HepG2 (cell line): ENCODE measurements around the gene TACO1. TPM values are rescaled to one million over a fixed set of nuclear protein-coding genes. Genes with fewer than 3 reads are reported as not detected.

Experiments used
- KDM5B ChIP-seq: sonication (generic); formaldehyde crosslinking; IDR thresholded peaks from 2 replicates; pipeline ENCODE4 v1.4.0; 2020; ENCODE audit warnings: missing genetic modification reagents, mild to moderate bottlenecking, borderline replicate concordance
- TOPORS ChIP-seq: sonication (generic); formaldehyde crosslinking; IDR thresholded peaks from 2 replicates; pipeline ENCODE4 v1.8.0; 2023; ENCODE audit warnings: mild to moderate bottlenecking, missing genetic modification reagents
- ZNF614 ChIP-seq: IDR thresholded peaks from 2 replicates; pipeline ENCODE4 v1.6.1; 2018; ENCODE audit warnings: missing biosample characterization, missing genetic modification reagents, inconsistent platforms, borderline replicate concordance
- ZNF761 ChIP-seq: sonication (generic); formaldehyde crosslinking; conservative IDR thresholded peaks from 2 replicates; pipeline ENCODE4 v1.4.0; 2020; ENCODE audit warnings: mild to moderate bottlenecking, missing genetic modification reagents
- polyA plus RNA-seq, 8 experiments: library from polyadenylated mRNA; depleted of rRNA in 3 of 8; stranded (reverse) in 7 of 8; unstranded in 1 of 8; fragments of >200 nt; fragmentation: Illumina TruSeq in 4 of 8; extraction: Trizol in 4 of 8; gene quantifications; 2 replicates each; pipeline versions ENCODE4 v1.2.1 to v1.2.3, GENCODE V29; 2011 to 2016; ENCODE audit warnings: low read depth in 4 of 8, missing spikeins in 1 of 8, mixed read lengths in 1 of 8; ENCODE audit not compliant: insufficient read depth in 1 of 8
- total RNA-seq, 5 experiments: library from RNA; depleted of rRNA; stranded (reverse); fragments of >200 nt; fragmentation: Illumina TruSeq; extraction: Trizol; gene quantifications; 2 replicates each; pipeline ENCODE4 v1.2.3, GENCODE V29; 2016; ENCODE audit warnings: low read depth in 1 of 5
- TF ChIP-seq, protein P1 (sequence below): sonication (generic); formaldehyde crosslinking; IDR thresholded peaks from 2 replicates; pipeline ENCODE4 v1.4.0; 2020; ENCODE audit warnings: missing genetic modification reagents, borderline replicate concordance
- TF ChIP-seq, protein P2 (sequence below): IDR thresholded peaks from 2 replicates; pipeline ENCODE4 v1.6.1; 2018; ENCODE audit warnings: missing genetic modification reagents, mild to moderate bottlenecking, missing compliant biosample characterization
- TF ChIP-seq, protein P3 (sequence below): sonication (generic); formaldehyde crosslinking; IDR thresholded peaks from 2 replicates; pipeline ENCODE4 v1.5.0; 2020; ENCODE audit warnings: missing genetic modification reagents
- TF ChIP-seq, protein P4 (sequence below): sonication (generic); formaldehyde crosslinking; IDR thresholded peaks from 2 replicates; pipeline ENCODE4 v1.4.0; 2020; ENCODE audit warnings: mild to moderate bottlenecking, missing genetic modification reagents
- TF ChIP-seq, protein P5 (sequence below): sonication (generic); formaldehyde crosslinking; IDR thresholded peaks from 2 replicates; pipeline ENCODE4 v1.4.0; 2020; ENCODE audit warnings: missing genetic modification reagents, mild to moderate bottlenecking, borderline replicate concordance
- TF ChIP-seq, protein P6 (sequence below): sonication (generic); formaldehyde crosslinking; IDR thresholded peaks from one replicate; pipeline ENCODE4 v1.5.1; 2020; ENCODE audit warnings: mild to moderate bottlenecking, missing genetic modification reagents; ENCODE audit errors: not compliant biosample characterization

Gene TACO1
- total and polyA plus RNA-seq, 2 of the 13 experiments (the other 11 are each of a cell fraction or from before 2014, with no cell fraction given), result 34.7 to 53.6 TPM

DNA sequence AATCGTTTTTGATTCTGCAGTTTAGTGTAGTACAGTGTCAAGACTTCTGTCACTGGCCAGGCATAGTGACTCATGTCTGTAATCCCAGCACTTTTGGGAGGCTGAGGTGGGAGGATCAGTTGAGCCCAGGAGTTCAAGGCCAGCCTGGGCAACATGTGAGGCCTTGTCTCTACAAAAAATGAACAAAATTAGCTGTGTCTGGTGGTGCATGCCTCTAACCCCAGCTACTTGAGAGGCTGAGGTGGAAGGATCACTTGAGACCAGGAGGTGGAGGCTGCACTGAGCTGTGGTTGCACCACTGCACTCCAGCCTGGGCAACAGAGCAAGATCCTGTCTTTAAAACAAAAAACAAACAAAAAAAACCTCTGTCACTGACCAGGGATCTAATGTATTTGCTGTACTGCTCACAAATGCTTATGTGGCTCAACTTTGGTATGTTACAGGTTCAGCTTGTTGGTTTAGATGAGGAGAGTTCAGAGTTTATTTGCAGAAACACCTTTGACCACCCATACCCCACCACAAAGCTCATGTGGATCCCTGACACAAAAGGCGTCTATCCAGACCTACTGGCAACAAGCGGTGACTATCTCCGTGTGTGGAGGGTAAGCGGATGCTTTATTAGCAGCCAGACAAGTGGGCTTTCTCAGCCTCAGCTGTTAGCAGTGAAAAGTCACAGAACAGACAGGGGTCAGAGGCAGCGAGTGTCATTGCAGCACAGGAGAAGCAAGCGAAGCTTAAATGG is 22.5 kb upstream of the TACO1 start (continued):
- TF ChIP-seq, protein P1, sequence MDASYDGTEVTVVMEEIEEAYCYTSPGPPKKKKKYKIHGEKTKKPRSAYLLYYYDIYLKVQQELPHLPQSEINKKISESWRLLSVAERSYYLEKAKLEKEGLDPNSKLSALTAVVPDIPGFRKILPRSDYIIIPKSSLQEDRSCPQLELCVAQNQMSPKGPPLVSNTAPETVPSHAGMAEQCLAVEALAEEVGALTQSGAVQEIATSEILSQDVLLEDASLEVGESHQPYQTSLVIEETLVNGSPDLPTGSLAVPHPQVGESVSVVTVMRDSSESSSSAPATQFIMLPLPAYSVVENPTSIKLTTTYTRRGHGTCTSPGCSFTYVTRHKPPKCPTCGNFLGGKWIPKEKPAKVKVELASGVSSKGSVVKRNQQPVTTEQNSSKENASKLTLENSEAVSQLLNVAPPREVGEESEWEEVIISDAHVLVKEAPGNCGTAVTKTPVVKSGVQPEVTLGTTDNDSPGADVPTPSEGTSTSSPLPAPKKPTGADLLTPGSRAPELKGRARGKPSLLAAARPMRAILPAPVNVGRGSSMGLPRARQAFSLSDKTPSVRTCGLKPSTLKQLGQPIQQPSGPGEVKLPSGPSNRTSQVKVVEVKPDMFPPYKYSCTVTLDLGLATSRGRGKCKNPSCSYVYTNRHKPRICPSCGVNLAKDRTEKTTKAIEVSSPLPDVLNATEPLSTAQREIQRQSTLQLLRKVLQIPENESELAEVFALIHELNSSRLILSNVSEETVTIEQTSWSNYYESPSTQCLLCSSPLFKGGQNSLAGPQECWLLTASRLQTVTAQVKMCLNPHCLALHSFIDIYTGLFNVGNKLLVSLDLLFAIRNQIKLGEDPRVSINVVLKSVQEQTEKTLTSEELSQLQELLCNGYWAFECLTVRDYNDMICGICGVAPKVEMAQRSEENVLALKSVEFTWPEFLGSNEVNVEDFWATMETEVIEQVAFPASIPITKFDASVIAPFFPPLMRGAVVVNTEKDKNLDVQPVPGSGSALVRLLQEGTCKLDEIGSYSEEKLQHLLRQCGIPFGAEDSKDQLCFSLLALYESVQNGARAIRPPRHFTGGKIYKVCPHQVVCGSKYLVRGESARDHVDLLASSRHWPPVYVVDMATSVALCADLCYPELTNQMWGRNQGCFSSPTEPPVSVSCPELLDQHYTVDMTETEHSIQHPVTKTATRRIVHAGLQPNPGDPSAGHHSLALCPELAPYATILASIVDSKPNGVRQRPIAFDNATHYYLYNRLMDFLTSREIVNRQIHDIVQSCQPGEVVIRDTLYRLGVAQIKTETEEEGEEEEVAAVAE, result 0 out of 2 replicates have a peak, but pooled peaks have one; percentile 3
- TF ChIP-seq, protein P2, sequence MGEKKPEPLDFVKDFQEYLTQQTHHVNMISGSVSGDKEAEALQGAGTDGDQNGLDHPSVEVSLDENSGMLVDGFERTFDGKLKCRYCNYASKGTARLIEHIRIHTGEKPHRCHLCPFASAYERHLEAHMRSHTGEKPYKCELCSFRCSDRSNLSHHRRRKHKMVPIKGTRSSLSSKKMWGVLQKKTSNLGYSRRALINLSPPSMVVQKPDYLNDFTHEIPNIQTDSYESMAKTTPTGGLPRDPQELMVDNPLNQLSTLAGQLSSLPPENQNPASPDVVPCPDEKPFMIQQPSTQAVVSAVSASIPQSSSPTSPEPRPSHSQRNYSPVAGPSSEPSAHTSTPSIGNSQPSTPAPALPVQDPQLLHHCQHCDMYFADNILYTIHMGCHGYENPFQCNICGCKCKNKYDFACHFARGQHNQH (CRISPR knock-in tag), result peak; percentile 75
- TF ChIP-seq, protein P3, sequence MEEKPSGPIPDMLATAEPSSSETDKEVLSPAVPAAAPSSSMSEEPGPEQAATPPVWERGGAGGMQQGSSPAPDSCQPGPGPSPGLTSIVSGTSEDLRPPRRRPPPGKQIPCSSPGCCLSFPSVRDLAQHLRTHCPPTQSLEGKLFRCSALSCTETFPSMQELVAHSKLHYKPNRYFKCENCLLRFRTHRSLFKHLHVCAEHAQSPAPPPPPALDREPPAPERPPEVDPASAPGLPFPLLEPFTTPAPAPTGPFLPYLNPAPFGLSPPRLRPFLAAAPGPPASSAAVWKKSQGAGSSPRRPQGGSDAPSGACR (CRISPR knock-in tag), result peak; percentile 92; the same call in 1 of the 2 replicates
- TF ChIP-seq, protein P4, sequence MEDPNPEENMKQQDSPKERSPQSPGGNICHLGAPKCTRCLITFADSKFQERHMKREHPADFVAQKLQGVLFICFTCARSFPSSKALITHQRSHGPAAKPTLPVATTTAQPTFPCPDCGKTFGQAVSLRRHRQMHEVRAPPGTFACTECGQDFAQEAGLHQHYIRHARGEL (CRISPR knock-in tag), result 0 out of 2 replicates have a peak, but pooled peaks have one; percentile 66
- TF ChIP-seq, protein P5, sequence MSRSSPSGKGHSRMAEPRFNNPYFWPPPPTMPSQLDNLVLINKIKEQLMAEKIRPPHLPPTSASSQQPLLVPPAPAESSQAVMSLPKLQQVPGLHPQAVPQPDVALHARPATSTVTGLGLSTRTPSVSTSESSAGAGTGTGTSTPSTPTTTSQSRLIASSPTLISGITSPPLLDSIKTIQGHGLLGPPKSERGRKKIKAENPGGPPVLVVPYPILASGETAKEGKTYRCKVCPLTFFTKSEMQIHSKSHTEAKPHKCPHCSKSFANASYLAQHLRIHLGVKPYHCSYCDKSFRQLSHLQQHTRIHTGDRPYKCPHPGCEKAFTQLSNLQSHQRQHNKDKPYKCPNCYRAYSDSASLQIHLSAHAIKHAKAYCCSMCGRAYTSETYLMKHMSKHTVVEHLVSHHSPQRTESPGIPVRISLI (CRISPR knock-in tag), result peak; percentile 98
- peak; percentile 57; the same call in 1 of the 2 replicates for TF ChIP-seq KDM5B (CRISPR knock-in tag)
- TF ChIP-seq, protein P6, sequence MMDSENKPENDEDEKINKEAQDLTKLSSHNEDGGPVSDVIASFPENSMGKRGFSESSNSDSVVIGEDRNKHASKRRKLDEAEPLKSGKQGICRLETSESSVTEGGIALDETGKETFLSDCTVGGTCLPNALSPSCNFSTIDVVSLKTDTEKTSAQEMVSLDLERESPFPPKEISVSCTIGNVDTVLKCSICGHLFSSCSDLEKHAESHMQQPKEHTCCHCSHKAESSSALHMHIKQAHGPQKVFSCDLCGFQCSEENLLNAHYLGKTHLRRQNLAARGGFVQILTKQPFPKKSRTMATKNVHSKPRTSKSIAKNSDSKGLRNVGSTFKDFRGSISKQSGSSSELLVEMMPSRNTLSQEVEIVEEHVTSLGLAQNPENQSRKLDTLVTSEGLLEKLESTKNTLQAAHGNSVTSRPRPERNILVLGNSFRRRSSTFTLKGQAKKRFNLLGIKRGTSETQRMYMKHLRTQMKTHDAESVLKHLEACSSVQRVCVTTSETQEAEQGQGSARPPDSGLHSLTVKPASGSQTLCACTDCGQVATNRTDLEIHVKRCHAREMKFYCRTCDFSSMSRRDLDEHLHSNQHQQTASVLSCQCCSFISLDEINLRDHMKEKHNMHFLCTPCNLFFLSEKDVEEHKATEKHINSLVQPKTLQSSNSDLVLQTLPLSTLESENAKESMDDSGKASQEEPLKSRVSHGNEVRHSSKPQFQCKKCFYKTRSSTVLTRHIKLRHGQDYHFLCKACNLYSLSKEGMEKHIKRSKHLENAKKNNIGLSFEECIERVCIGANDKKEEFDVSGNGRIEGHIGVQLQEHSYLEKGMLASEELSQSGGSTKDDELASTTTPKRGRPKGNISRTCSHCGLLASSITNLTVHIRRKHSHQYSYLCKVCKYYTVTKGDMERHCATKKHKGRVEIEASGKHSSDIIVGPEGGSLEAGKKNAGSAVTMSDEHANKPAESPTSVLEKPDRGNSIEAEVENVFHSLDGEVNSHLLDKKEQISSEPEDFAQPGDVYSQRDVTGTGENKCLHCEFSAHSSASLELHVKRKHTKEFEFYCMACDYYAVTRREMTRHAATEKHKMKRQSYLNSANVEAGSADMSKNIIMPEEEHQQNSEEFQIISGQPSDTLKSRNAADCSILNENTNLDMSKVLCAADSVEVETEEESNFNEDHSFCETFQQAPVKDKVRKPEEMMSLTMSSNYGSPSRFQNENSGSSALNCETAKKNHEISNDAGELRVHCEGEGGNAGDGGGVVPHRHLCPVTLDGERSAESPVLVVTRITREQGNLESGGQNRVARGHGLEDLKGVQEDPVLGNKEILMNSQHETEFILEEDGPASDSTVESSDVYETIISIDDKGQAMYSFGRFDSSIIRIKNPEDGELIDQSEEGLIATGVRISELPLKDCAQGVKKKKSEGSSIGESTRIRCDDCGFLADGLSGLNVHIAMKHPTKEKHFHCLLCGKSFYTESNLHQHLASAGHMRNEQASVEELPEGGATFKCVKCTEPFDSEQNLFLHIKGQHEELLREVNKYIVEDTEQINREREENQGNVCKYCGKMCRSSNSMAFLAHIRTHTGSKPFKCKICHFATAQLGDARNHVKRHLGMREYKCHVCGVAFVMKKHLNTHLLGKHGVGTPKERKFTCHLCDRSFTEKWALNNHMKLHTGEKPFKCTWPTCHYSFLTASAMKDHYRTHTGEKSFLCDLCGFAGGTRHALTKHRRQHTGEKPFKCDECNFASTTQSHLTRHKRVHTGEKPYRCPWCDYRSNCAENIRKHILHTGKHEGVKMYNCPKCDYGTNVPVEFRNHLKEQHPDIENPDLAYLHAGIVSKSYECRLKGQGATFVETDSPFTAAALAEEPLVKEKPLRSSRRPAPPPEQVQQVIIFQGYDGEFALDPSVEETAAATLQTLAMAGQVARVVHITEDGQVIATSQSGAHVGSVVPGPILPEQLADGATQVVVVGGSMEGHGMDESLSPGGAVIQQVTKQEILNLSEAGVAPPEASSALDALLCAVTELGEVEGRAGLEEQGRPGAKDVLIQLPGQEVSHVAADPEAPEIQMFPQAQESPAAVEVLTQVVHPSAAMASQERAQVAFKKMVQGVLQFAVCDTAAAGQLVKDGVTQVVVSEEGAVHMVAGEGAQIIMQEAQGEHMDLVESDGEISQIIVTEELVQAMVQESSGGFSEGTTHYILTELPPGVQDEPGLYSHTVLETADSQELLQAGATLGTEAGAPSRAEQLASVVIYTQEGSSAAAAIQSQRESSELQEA, result peak; percentile 88
- TF ChIP-seq TOPORS (CRISPR knock-in tag), result 0 out of 2 replicates have a peak, but pooled peaks have one; percentile 42
- peak; percentile 97 for TF ChIP-seq ZNF614 (CRISPR knock-in tag)
- TF ChIP-seq ZNF761 (CRISPR knock-in tag), result peak; percentile 94
